Astrocyte of the cerebellum (primary cell): Measurements from ENCODE around the gene GSDME.
A peak's percentile ranks its signal among the peaks of the same experiment; 100 is the strongest.

Experiments
- DNase-seq: peaks from one replicate; pipeline ENCODE4 v3.0.0-alpha.2; 2011; ENCODE audit warnings: low read depth
- H3K4me3 ChIP-seq: 2 replicates; pipeline ENCODE4 v1.5.1; 2011; ENCODE audit warnings: mild to moderate bottlenecking, low read depth, low read length, moderate library complexity
- in situ Hi-C: cut with HindIII; loops from 2 replicates; pipeline ENCODE4 v1.10.0; 2017; ENCODE audit warnings: low sequenced_read_pairs
- TF ChIP-seq, protein P1 (sequence below): IDR thresholded peaks from 2 replicates; pipeline ENCODE4 v1.5.1; 2012; ENCODE audit warnings: low read length, low read depth, moderate library complexity, mild to moderate bottlenecking; ENCODE audit errors: missing control alignments

Gene GSDME

DNA sequence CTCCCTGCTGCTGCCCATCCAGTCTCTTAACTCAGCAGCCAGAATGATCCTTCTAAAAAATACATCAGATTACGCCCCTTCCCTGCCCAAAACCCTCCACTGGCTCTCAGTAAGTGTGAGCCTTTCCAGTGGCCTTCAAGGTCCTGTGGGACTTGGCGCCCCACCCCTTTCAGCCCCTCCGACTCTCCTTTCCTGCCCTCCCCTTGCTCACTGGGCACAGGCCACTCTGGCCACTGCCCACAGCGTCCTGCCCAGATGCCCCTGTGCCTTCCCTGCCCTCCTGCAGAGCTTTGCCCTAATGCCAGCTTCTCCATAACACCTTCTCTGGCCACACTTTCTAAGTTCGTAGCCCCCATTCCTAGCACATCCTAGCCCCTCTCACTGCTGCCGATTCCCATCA lies 13.8 kb downstream of the GSDME start:
- DNase-seq: no peak

DNA sequence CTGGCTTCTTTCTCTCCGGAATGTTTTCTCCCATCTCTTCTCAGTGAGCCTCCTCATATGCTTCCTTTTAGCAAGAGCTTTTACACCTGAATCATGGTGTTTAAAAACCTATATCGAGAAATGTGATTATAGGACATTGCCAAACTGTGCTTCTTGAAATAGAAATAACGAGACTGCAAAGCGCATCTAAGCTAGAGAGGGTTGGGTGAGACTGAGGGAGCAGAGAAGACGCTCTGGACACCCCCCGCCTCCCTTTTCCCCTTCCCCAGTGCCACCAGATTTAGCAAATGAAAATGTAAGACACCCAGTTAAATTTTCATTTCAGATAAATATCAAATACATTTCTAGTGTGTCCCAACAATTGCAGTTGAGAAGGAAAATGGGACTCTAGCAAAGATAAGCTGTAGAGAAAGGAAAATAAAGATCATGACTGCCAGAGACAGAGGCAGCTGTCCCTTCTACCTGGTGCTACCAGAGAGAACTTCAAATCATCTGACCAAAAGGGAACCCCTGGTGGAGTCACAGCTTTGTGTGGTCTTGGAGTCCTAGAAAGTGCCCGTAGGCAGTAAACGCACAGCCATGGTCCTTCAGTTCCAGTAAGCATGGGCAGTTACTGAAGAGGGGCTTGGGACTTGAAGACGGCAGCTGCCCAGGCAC lies 14.6 kb downstream of the GSDME start:
- H3K4me3 ChIP-seq: no peak overlapping the region
- TF ChIP-seq, protein P1, sequence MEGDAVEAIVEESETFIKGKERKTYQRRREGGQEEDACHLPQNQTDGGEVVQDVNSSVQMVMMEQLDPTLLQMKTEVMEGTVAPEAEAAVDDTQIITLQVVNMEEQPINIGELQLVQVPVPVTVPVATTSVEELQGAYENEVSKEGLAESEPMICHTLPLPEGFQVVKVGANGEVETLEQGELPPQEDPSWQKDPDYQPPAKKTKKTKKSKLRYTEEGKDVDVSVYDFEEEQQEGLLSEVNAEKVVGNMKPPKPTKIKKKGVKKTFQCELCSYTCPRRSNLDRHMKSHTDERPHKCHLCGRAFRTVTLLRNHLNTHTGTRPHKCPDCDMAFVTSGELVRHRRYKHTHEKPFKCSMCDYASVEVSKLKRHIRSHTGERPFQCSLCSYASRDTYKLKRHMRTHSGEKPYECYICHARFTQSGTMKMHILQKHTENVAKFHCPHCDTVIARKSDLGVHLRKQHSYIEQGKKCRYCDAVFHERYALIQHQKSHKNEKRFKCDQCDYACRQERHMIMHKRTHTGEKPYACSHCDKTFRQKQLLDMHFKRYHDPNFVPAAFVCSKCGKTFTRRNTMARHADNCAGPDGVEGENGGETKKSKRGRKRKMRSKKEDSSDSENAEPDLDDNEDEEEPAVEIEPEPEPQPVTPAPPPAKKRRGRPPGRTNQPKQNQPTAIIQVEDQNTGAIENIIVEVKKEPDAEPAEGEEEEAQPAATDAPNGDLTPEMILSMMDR: no peak
- in situ Hi-C loops: no loop called here
- DNase-seq: no peak

More for the DNA sequence above, 13.8 kb downstream of the GSDME start:
- TF ChIP-seq, protein P1: no peak
- in situ Hi-C loops: no loop called here
- H3K4me3 ChIP-seq: no peak overlapping the region

DNA sequence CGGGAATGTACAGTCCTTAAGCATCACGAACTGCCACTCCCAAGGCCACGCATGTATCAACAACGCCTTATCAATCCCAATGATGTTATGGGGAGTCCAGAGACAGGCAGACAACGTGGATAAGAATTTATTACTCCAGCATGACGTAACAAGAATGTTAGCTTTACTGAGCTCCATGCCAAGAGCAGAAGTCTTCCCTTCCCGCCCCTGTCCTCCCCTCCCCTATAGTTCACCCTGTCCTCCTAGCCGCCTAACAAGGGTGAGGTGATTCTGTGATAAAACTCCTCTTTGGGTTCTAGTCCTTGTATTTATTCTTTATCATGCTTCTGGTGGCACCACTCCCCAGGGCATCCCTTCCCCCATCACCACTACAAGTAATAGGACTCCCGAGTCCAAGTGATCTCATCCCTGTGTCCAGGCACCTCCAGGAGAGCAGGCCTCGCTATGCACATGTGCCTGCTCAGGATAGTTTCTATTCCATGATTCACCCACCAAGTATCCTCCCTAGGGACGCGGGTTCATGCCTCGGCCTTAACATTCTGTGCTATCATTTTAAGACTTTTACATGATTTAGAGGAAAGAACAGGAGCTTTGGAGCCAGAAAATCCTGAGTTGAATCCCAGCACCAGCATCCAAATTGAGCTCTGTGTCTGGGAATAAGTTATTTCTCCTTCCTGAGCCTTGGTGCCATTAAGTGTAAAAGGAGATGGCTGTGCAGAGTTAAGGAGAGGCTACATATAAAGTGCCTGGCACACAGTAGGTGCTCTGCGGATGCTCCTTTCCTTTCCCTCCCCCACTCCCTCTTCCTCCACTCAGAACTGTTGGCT lies 15.4 kb downstream of the GSDME start:
- peak; percentile 49 for DNase-seq
- in situ Hi-C loops: no loop called here
- no peak overlapping the region for H3K4me3 ChIP-seq
- TF ChIP-seq, protein P1: no peak

DNA sequence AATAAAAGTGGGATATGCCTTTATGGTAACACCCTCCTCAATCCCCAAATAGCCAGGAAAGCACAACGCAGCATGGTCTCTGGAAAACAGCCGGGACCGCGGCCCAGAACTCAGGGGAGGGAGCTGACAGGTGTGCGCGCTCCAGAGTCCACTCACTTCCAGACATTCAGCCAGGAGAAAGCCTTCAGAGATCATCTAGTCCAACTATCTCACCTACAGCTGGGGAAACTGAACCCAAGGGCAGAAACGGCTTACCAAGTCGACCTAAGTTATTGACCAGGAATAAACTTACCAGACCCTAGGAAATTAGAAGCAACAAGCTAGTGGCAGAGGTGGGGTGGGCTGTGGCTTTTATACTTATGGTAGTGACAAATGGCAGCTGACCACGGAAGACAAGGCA lies 16.4 kb downstream of the GSDME start:
- TF ChIP-seq, protein P1: no peak
- H3K4me3 ChIP-seq: no peak overlapping the region
- no peak for DNase-seq
- in situ Hi-C loops: no loop called here

DNA sequence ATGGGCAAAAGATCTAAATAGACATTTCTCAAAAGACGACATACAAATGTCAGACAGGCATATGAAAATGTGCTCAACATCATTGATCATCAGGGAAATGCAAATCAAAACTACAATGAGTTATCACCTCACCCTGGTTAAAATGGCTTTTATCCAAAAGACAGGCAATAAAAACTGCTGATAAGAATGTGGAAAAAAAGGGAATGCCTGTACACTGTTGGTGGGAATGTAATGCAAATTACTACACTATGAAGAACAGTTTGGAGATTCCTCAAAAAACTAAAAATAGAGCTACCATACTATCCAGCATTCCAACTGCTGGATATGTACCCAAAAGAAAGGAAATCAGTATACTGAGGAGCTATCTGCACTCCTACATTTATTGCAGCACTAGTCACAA lies 18.0 kb downstream of the GSDME start:
- TF ChIP-seq, protein P1: no peak
- DNase-seq: no peak
- H3K4me3 ChIP-seq: no peak overlapping the region
- in situ Hi-C loops: no loop called here

DNA sequence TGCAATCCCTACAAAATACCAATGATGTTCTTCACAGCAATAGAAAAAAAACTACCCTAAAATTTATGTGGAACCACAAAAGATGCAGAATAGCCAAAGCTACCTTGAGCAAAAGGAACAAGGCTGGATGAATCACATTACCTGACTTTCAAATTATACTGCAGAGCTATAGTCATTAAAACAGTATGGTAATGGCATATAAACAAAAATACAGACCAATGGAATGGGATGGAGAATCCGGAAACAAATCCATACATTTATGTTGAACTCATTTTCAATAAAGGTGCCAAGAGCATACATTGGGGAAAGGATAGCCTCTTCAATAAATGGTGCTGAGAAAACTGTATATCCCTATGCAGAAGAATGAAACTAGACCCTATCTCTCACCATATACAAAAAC lies 18.7 kb downstream of the GSDME start:
- DNase-seq: no peak
- no peak overlapping the region for H3K4me3 ChIP-seq
- TF ChIP-seq, protein P1: no peak
- in situ Hi-C loops: no loop called here
